Measurements from ENCODE around the gene FAM234A.

FAM234A gene

GRCh38 chr16:306911-307370 is 72.3 kb downstream of the FAM234A start:
- H3K4me1 ChIP-seq = no peaks in the 10 kb centered on the region
- H3K27ac ChIP-seq = no peak overlapping the region

GRCh38 chr16:307691-308312 is 73.2 kb downstream of the FAM234A start:
- no peak overlapping the region for H3K4me2 ChIP-seq (ENCODE audit: low read length)
- H3K27ac ChIP-seq = no peak overlapping the region
- no peaks in the 10 kb centered on the region for H3K36me3 ChIP-seq (ENCODE audit: control insufficient read depth, insufficient read depth, low read length)
- H2AFZ ChIP-seq = no peak overlapping the region
- no peaks in the 10 kb centered on the region for H3K4me1 ChIP-seq
- H3K9me3 ChIP-seq (ENCODE audit: control insufficient read depth, low read length) = no peaks in the 10 kb centered on the region
- TF ChIP-seq, protein P1, sequence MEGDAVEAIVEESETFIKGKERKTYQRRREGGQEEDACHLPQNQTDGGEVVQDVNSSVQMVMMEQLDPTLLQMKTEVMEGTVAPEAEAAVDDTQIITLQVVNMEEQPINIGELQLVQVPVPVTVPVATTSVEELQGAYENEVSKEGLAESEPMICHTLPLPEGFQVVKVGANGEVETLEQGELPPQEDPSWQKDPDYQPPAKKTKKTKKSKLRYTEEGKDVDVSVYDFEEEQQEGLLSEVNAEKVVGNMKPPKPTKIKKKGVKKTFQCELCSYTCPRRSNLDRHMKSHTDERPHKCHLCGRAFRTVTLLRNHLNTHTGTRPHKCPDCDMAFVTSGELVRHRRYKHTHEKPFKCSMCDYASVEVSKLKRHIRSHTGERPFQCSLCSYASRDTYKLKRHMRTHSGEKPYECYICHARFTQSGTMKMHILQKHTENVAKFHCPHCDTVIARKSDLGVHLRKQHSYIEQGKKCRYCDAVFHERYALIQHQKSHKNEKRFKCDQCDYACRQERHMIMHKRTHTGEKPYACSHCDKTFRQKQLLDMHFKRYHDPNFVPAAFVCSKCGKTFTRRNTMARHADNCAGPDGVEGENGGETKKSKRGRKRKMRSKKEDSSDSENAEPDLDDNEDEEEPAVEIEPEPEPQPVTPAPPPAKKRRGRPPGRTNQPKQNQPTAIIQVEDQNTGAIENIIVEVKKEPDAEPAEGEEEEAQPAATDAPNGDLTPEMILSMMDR (IDR thresholded peaks at IDR 0.05) = no peak
- no peak overlapping the region for H3K4me3 ChIP-seq (ENCODE audit: low read depth, low read length)
- H3K9ac ChIP-seq = no peak overlapping the region
- H3K79me2 ChIP-seq = peaks cover 3% of the 10 kb centered on the region
- no peaks in the 10 kb centered on the region for H3K27me3 ChIP-seq (ENCODE audit: control insufficient read depth, insufficient read depth, low read length)

More at GRCh38 chr16:306911-307370, 72.3 kb downstream of the FAM234A start:
- Histone ChIP-seq H2AFZ (no peak overlapping the region), H3K9ac (no peak overlapping the region), H3K36me3 (ENCODE audit: control insufficient read depth, insufficient read depth, low read length) (no peaks in the 10 kb centered on the region), H3K27me3 (ENCODE audit: control insufficient read depth, insufficient read depth, low read length) (no peaks in the 10 kb centered on the region), H3K79me2 (peaks cover 2% of the 10 kb centered on the region), H3K9me3 (ENCODE audit: control insufficient read depth, low read length) (no peaks in the 10 kb centered on the region), H3K4me3 (ENCODE audit: low read depth, low read length) (no peak overlapping the region), H3K4me2 (ENCODE audit: low read length) (no peak overlapping the region)
- TF ChIP-seq, protein P1 (IDR thresholded peaks at IDR 0.05) = no peak

DNA sequence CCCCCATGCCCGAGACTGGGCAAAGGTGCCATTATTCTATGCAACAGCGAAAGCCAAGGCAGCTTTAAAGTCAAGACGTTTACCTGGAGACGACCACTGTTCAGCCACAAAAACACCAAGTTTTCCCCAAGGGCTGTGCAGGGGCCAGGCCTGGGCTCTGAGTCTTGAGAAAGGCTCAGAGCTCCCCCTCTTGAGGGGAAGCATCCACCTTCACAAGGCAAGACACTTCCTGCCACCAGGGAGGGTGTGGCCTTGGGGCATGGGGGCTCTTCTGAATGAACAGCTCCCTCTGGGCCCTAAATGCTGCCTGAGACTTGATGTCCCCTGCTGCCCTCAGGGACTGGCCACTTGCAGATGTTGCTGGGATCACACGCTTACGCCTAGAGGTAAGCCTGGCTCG is 74.9 kb downstream of the FAM234A start:
- no peaks in the 10 kb centered on the region for H3K4me1 ChIP-seq
- no peak overlapping the region for H3K9ac ChIP-seq

GRCh38 chr16:311725-312124 is 77.1 kb downstream of the FAM234A start:
- no peaks in the 10 kb centered on the region for H3K36me3 ChIP-seq (ENCODE audit: control insufficient read depth, insufficient read depth, low read length)

More for the DNA sequence above, 74.9 kb downstream of the FAM234A start:
- no peak overlapping the region for H3K27ac ChIP-seq
- TF ChIP-seq, protein P1 (IDR thresholded peaks at IDR 0.05) = no peak
- no peak overlapping the region for H3K4me3 ChIP-seq (ENCODE audit: low read depth, low read length)
- H3K9me3 ChIP-seq (ENCODE audit: control insufficient read depth, low read length) = no peaks in the 10 kb centered on the region
- H3K4me2 ChIP-seq (ENCODE audit: low read length) = no peak overlapping the region
- H3K79me2 ChIP-seq = peaks cover 13% of the 10 kb centered on the region
- H3K36me3 ChIP-seq (ENCODE audit: control insufficient read depth, insufficient read depth, low read length) = no peaks in the 10 kb centered on the region
- H3K27me3 ChIP-seq (ENCODE audit: control insufficient read depth, insufficient read depth, low read length) = no peaks in the 10 kb centered on the region
- no peak overlapping the region for H2AFZ ChIP-seq

More at GRCh38 chr16:311725-312124, 77.1 kb downstream of the FAM234A start:
- Histone ChIP-seq H3K4me3 (ENCODE audit: low read depth, low read length) (no peak overlapping the region), H3K4me2 (ENCODE audit: low read length) (no peak overlapping the region), H3K4me1 (no peaks in the 10 kb centered on the region), H3K27me3 (ENCODE audit: control insufficient read depth, insufficient read depth, low read length) (no peaks in the 10 kb centered on the region), H3K27ac (no peak overlapping the region), H3K9ac (no peak overlapping the region), H3K9me3 (ENCODE audit: control insufficient read depth, low read length) (no peaks in the 10 kb centered on the region), H2AFZ (no peak overlapping the region), H3K79me2 (peaks cover 19% of the 10 kb centered on the region)
- TF ChIP-seq, protein P1 (IDR thresholded peaks at IDR 0.05) = no peak
